ENCODE data around the gene MRPL43. TPM values are rescaled to one million over a fixed set of nuclear protein-coding genes. Genes with fewer than 3 reads are reported as not detected.

Gene MRPL43
- total RNA-seq, 1 donor, result 51.8 TPM

GRCh38 chr10:100982916-100983830 lies 4.1 kb downstream of the MRPL43 start:
- no peak for DNase-seq (ENCODE audit: low read depth)
- H3K4me3 ChIP-seq (ENCODE audit: low read depth, low read length), result no peak overlapping the region
- TF ChIP-seq, protein P1, sequence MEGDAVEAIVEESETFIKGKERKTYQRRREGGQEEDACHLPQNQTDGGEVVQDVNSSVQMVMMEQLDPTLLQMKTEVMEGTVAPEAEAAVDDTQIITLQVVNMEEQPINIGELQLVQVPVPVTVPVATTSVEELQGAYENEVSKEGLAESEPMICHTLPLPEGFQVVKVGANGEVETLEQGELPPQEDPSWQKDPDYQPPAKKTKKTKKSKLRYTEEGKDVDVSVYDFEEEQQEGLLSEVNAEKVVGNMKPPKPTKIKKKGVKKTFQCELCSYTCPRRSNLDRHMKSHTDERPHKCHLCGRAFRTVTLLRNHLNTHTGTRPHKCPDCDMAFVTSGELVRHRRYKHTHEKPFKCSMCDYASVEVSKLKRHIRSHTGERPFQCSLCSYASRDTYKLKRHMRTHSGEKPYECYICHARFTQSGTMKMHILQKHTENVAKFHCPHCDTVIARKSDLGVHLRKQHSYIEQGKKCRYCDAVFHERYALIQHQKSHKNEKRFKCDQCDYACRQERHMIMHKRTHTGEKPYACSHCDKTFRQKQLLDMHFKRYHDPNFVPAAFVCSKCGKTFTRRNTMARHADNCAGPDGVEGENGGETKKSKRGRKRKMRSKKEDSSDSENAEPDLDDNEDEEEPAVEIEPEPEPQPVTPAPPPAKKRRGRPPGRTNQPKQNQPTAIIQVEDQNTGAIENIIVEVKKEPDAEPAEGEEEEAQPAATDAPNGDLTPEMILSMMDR (IDR thresholded peaks at IDR 0.05; ENCODE audit: insufficient read depth, low read depth, low read length), result no peak

- TF ChIP-seq, protein P1 (IDR thresholded peaks at IDR 0.05; ENCODE audit: insufficient read depth, low read depth, low read length), result no peak
- H3K4me3 ChIP-seq (ENCODE audit: low read depth, low read length), result no peak overlapping the region
- DNase-seq (ENCODE audit: low read depth), result no peak
Observed at GRCh38 chr10:100981178-100981772, 6.0 kb downstream of the MRPL43 start.

GRCh38 chr10:100980711-100981110 lies 6.6 kb downstream of the MRPL43 start:
- no peak overlapping the region for H3K4me3 ChIP-seq (ENCODE audit: low read depth, low read length)
- DNase-seq (ENCODE audit: low read depth), result no peak
- TF ChIP-seq, protein P1 (IDR thresholded peaks at IDR 0.05; ENCODE audit: insufficient read depth, low read depth, low read length), result no peak

DNA sequence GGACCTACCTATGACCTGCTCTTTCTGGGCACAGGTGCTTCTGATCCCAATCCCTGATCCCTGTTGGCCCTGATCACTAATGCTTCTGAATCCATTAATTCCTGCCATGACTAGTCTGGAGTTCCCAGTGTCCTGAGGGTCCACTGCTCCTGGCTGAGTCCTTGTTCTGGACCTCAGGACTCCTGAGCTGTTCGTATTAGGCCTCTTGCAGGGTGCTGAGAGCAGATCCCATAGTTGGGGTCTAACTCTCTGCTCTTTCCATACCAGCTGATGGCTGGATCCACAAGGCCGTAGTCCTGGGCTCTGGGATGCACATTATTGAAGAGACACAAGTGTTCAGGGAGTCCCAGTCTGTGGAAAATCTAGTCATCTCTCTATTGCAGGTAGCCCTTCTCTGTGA lies 7.0 kb downstream of the MRPL43 start:
- TF ChIP-seq, protein P1 (IDR thresholded peaks at IDR 0.05; ENCODE audit: insufficient read depth, low read depth, low read length), result no peak
- no peak overlapping the region for H3K4me3 ChIP-seq (ENCODE audit: low read depth, low read length)
- DNase-seq (ENCODE audit: low read depth), result no peak

GRCh38 chr10:100979791-100980272 lies 7.5 kb downstream of the MRPL43 start:
- TF ChIP-seq, protein P1 (IDR thresholded peaks at IDR 0.05; ENCODE audit: insufficient read depth, low read depth, low read length), result no peak
- DNase-seq (ENCODE audit: low read depth), result no peak
- H3K4me3 ChIP-seq (ENCODE audit: low read depth, low read length), result no peak overlapping the region

DNA sequence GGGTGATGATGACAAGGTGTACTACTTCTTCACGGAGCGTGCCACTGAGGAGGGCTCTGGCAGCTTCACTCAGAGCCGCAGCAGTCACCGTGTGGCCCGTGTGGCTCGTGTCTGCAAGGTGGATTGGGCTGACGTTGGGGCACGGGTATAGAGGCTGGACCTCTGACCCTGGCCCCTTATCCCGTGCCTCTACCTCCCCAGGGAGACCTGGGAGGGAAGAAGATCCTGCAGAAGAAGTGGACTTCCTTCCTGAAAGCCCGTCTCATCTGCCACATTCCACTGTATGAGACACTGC lies 8.4 kb downstream of the MRPL43 start:
- H3K4me3 ChIP-seq (ENCODE audit: low read depth, low read length), result no peak overlapping the region
- TF ChIP-seq, protein P1 (IDR thresholded peaks at IDR 0.05; ENCODE audit: insufficient read depth, low read depth, low read length), result no peak
- DNase-seq (ENCODE audit: low read depth), result no peak

Measured in fibroblast of villous mesenchyme (primary cell).